Ishikawa (cell line): ENCODE results near the gene GRP.

ENCODE experiments used
- EP300 ChIP-seq: IDR thresholded peaks from 2 replicates; pipeline ENCODE4 v1.6.1; 2012; ENCODE audit warnings: borderline replicate concordance
- FOXM1 ChIP-seq: IDR thresholded peaks from 2 replicates; pipeline ENCODE4 v1.6.1; 2012; ENCODE audit warnings: low read depth, borderline replicate concordance
- TAF1 ChIP-seq: IDR thresholded peaks from 2 replicates; pipeline ENCODE4 v1.6.1; 2012; ENCODE audit warnings: low read depth, mild to moderate bottlenecking
- TEAD4 ChIP-seq: IDR thresholded peaks from 2 replicates; pipeline ENCODE4 v1.6.1; 2012
- USF1 ChIP-seq: IDR thresholded peaks from 2 replicates; pipeline ENCODE4 v1.6.1; 2012
- TF ChIP-seq, protein P1 (sequence below): IDR thresholded peaks from 2 replicates; pipeline ENCODE4 v1.6.1; 2012; ENCODE audit warnings: low read depth, mild to moderate bottlenecking

DNA sequence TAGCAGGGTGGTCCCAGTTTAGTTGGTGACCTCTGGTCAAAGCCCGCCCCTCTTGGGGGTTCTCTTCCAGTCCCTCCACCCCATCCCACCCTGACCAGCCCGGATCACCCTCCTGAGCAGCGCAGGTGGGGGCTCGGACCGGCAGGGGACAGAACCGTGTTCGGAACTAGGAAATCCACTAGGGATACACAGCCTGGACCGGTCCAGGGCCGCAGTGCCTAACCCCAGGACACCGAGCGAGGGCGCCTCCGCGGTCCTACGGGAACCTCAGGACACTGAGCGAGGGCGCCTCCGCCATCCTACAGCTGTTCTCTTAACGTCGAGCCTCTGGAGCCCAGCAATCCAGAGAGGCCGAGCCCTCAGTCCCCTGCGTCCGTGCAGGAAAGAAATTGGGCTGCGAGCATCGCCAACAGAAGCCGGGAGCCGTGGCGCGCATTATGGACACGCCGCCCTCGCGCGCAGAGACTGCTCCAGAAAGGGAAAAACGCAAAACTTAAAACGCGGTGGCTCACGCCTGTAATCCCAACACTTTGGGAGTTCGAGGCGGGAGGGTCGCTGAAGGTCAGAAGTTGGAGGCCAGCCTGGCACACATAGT lies 44.8 kb downstream of the GRP start:
- no peak for TF ChIP-seq EP300
- TF ChIP-seq USF1: no peak
- TF ChIP-seq, protein P1, sequence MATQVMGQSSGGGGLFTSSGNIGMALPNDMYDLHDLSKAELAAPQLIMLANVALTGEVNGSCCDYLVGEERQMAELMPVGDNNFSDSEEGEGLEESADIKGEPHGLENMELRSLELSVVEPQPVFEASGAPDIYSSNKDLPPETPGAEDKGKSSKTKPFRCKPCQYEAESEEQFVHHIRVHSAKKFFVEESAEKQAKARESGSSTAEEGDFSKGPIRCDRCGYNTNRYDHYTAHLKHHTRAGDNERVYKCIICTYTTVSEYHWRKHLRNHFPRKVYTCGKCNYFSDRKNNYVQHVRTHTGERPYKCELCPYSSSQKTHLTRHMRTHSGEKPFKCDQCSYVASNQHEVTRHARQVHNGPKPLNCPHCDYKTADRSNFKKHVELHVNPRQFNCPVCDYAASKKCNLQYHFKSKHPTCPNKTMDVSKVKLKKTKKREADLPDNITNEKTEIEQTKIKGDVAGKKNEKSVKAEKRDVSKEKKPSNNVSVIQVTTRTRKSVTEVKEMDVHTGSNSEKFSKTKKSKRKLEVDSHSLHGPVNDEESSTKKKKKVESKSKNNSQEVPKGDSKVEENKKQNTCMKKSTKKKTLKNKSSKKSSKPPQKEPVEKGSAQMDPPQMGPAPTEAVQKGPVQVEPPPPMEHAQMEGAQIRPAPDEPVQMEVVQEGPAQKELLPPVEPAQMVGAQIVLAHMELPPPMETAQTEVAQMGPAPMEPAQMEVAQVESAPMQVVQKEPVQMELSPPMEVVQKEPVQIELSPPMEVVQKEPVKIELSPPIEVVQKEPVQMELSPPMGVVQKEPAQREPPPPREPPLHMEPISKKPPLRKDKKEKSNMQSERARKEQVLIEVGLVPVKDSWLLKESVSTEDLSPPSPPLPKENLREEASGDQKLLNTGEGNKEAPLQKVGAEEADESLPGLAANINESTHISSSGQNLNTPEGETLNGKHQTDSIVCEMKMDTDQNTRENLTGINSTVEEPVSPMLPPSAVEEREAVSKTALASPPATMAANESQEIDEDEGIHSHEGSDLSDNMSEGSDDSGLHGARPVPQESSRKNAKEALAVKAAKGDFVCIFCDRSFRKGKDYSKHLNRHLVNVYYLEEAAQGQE: no peak
- no peak for TF ChIP-seq TAF1
- TF ChIP-seq FOXM1: no peak
- TF ChIP-seq TEAD4: no peak
